Activated CD4-positive, alpha-beta T cell treated with anti-CD3 and anti-CD28 coated beads for 48 hours (primary cell): ENCODE measurements around the gene HSPA5.
"Not testable (repeated sequence)": the region's sequence is repeated elsewhere in the genome, so short reads cannot be mapped to it uniquely, and the experiment has no call there.

Experiments
- DNase-seq: peaks from one replicate; pipeline ENCODE4 v3.0.0-alpha.2; 2020

HSPA5 gene

GRCh38 chr9:125241000-125241862 is at the start of gene HSPA5:
Gene HSPA5 (minus strand): TSS chr9:125241343. CDS start chr9:125241126, 217 bp downstream.
- peak; percentile 100 for DNase-seq

- not testable (repeated sequence) for DNase-seq
Measured at GRCh38 chr9:125286935-125287433, 45.8 kb upstream of the HSPA5 start.

GRCh38 chr9:125284855-125285254 is 43.7 kb upstream of the HSPA5 start:
- no peak for DNase-seq

GRCh38 chr9:125280945-125281344 is 39.8 kb upstream of the HSPA5 start:
- DNase-seq, result no peak

- no peak for DNase-seq
Measured at GRCh38 chr9:125277411-125277810, 36.3 kb upstream of the HSPA5 start.

- no peak for DNase-seq
Measured at GRCh38 chr9:125276771-125277170, 35.6 kb upstream of the HSPA5 start.

- no peak for DNase-seq
Measured at GRCh38 chr9:125272697-125273096, 31.6 kb upstream of the HSPA5 start.

GRCh38 chr9:125271081-125271480 is 29.9 kb upstream of the HSPA5 start:
- DNase-seq, result no peak

GRCh38 chr9:125269014-125269397 is 27.9 kb upstream of the HSPA5 start:
- no peak for DNase-seq

GRCh38 chr9:125268394-125269013 is 27.4 kb upstream of the HSPA5 start:
- DNase-seq, result no peak

- not testable (repeated sequence) for DNase-seq
Measured at GRCh38 chr9:125264068-125264467, 22.9 kb upstream of the HSPA5 start.

- DNase-seq, result no peak
Measured at GRCh38 chr9:125262294-125262991, 21.3 kb upstream of the HSPA5 start.

- peak; percentile 91 for DNase-seq
Measured at GRCh38 chr9:125261501-125262293, 20.6 kb upstream of the HSPA5 start, which contains the start of gene GAPVD1. Gene GAPVD1 (plus strand): TSS chr9:125261826. CDS start chr9:125298922, 37,096 bp downstream.

- DNase-seq, result no peak
Measured at GRCh38 chr9:125260561-125260960, 19.4 kb upstream of the HSPA5 start.

- no peak for DNase-seq
Measured at GRCh38 chr9:125258832-125259534, 17.8 kb upstream of the HSPA5 start.

- no peak for DNase-seq
Measured at GRCh38 chr9:125258160-125258785, 17.1 kb upstream of the HSPA5 start.

- no peak for DNase-seq
Measured at GRCh38 chr9:125255781-125256391, 14.7 kb upstream of the HSPA5 start.

- DNase-seq, result no peak
Measured at GRCh38 chr9:125254231-125254630, 13.1 kb upstream of the HSPA5 start.

GRCh38 chr9:125246261-125246667 is 5.1 kb upstream of the HSPA5 start:
- DNase-seq, result no peak

GRCh38 chr9:125243792-125244260 is 2.7 kb upstream of the HSPA5 start:
- no peak for DNase-seq
